ENCODE data around the gene PCDHA4. TPM values are rescaled to one million over a fixed set of nuclear protein-coding genes. Genes with fewer than 3 reads are reported as not detected.
"Not testable (repeated sequence)": the region's sequence is repeated elsewhere in the genome, so short reads cannot be mapped to it uniquely, and the experiment has no call there.

Gene PCDHA4
- total RNA-seq, 1 donor from 2014 or later = 1.2 TPM

DNA sequence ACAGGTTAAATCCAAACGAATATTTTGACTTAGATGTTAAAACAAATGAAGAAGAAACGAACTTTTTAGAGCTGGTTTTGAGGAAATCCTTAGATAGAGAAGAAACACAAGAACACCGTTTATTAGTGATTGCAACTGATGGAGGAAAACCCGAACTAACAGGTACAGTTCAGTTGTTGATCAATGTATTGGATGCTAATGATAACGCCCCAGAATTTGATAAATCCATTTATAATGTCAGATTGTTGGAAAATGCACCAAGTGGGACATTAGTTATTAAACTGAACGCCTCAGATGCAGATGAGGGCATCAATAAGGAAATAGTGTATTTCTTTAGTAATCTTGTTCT lies 15.4 kb downstream of the PCDHA4 start:
- no peak for DNase-seq (ENCODE audit: low read depth)
- no peak overlapping the region for H3K4me3 ChIP-seq (ENCODE audit: low read depth, low read length)
- no peaks in the 10 kb centered on the region for H3K36me3 ChIP-seq (ENCODE audit: control insufficient read depth, insufficient read depth, low read length)
- H3K27me3 ChIP-seq (ENCODE audit: control insufficient read depth, insufficient read depth, low read length) = no peaks in the 10 kb centered on the region
- TF ChIP-seq, protein P1, sequence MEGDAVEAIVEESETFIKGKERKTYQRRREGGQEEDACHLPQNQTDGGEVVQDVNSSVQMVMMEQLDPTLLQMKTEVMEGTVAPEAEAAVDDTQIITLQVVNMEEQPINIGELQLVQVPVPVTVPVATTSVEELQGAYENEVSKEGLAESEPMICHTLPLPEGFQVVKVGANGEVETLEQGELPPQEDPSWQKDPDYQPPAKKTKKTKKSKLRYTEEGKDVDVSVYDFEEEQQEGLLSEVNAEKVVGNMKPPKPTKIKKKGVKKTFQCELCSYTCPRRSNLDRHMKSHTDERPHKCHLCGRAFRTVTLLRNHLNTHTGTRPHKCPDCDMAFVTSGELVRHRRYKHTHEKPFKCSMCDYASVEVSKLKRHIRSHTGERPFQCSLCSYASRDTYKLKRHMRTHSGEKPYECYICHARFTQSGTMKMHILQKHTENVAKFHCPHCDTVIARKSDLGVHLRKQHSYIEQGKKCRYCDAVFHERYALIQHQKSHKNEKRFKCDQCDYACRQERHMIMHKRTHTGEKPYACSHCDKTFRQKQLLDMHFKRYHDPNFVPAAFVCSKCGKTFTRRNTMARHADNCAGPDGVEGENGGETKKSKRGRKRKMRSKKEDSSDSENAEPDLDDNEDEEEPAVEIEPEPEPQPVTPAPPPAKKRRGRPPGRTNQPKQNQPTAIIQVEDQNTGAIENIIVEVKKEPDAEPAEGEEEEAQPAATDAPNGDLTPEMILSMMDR (IDR thresholded peaks at IDR 0.05; ENCODE audit: insufficient read depth, low read length, poor library complexity, severe bottlenecking) = no peak

- not testable (repeated sequence) for DNase-seq (ENCODE audit: low read depth); H3K4me3 ChIP-seq (ENCODE audit: low read depth, low read length); H3K27me3 ChIP-seq (ENCODE audit: control insufficient read depth, insufficient read depth, low read length); H3K36me3 ChIP-seq (ENCODE audit: control insufficient read depth, insufficient read depth, low read length)
Observed at GRCh38 chr5:140822969-140823368, 16.1 kb downstream of the PCDHA4 start.

- DNase-seq (ENCODE audit: low read depth) = no peak
- TF ChIP-seq, protein P1 (IDR thresholded peaks at IDR 0.05; ENCODE audit: insufficient read depth, low read length, poor library complexity, severe bottlenecking) = no peak
- Histone ChIP-seq H3K36me3 (ENCODE audit: control insufficient read depth, insufficient read depth, low read length) (no peaks in the 10 kb centered on the region), H3K27me3 (ENCODE audit: control insufficient read depth, insufficient read depth, low read length) (no peaks in the 10 kb centered on the region), H3K4me3 (ENCODE audit: low read depth, low read length) (no peak overlapping the region)
Observed at GRCh38 chr5:140823475-140823874, 16.6 kb downstream of the PCDHA4 start.

DNA sequence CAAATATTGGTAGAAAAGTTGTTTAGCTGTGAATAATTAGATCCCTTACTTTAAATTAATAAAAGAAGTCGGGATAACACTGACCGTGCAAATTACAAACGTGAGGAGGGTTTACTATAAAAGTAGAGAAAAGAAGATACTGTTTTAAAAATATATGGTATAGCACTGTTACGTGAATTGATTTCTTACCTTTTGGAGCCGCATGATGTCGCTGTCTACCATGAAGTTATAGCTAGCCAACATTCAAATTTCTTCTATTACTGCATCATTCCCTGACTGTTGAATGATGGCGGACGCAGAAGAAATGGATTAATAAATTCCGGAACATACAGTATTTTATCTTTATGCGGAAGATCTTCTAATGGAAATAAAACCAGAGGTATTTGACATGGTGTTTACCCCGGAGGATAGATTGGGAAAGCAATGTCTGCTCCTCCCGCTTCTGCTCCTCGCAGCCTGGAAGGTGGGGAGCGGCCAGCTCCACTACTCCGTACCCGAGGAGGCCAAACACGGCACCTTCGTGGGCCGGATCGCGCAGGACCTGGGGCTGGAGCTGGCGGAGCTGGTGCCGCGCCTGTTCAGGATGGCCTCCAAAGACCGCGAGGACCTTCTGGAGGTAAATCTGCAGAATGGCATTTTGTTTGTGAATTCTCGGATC lies 21.0 kb downstream of the PCDHA4 start, which contains the start of gene PCDHA6:
TSS of gene PCDHA6 (plus strand) at position 257 of the 658 bp plus-strand sequence. CDS start at position 389, 132 bp downstream.
- Histone ChIP-seq H3K4me3 (ENCODE audit: low read depth, low read length) (no peak within 1 kb of the TSS), H3K36me3 (ENCODE audit: control insufficient read depth, insufficient read depth, low read length) (no peaks in the 10 kb centered on the region), H3K27me3 (ENCODE audit: control insufficient read depth, insufficient read depth, low read length) (no peaks in the 10 kb centered on the region)
- no peak for DNase-seq (ENCODE audit: low read depth)
- TF ChIP-seq, protein P1 (IDR thresholded peaks at IDR 0.05; ENCODE audit: insufficient read depth, low read length, poor library complexity, severe bottlenecking) = no peak

DNA sequence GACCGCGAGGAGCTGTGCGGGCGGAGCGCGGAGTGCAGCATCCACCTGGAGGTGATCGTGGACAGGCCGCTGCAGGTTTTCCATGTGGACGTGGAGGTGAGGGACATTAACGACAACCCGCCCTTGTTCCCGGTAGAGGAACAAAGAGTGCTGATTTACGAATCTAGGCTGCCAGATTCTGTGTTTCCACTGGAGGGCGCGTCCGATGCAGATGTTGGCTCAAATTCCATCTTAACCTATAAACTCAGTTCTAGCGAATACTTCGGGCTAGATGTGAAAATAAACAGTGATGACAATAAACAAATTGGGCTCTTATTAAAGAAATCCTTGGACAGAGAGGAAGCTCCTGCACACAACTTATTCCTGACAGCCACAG lies 21.5 kb downstream of the PCDHA4 start:
- H3K4me3 ChIP-seq (ENCODE audit: low read depth, low read length) = no peak overlapping the region
- no peak for DNase-seq (ENCODE audit: low read depth)
- H3K36me3 ChIP-seq (ENCODE audit: control insufficient read depth, insufficient read depth, low read length) = no peaks in the 10 kb centered on the region
- no peaks in the 10 kb centered on the region for H3K27me3 ChIP-seq (ENCODE audit: control insufficient read depth, insufficient read depth, low read length)
- TF ChIP-seq, protein P1 (IDR thresholded peaks at IDR 0.05; ENCODE audit: insufficient read depth, low read length, poor library complexity, severe bottlenecking) = no peak

DNA sequence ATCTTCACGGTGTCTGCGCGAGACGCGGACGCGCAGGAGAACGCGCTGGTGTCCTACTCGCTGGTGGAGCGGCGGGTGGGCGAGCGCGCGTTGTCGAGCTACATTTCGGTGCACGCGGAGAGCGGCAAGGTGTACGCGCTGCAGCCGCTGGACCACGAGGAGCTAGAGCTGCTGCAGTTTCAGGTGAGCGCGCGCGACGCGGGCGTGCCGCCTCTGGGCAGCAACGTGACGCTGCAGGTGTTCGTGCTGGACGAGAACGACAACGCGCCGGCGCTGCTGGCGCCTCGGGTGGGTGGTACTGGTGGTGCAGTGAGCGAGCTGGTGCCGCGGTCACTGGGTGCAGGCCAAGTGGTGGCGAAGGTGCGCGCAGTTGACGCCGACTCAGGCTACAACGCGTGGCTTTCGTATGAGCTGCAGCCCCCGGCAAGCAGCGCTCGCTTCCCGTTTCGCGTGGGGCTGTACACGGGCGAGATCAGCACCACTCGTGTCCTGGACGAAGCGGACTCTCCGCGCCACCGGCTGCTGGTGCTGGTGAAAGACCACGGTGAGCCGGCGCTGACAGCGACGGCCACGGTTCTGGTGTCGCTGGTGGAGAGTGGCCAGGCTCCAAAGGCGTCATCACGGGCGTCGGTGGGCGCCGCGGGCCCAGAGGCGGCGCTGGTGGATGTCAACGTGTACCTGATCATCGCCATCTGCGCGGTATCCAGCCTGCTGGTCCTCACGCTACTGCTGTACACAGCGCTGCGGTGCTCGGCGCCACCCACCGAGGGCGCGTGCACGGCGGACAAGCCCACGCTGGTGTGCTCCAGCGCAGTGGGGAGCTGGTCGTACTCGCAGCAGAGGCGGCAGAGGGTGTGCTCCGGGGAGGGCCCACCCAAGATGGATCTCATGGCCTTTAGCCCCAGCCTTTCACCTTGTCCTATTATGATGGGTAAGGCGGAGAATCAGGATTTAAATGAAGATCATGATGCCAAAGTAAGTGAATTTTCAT lies 22.9 kb downstream of the PCDHA4 start:
- not testable (repeated sequence) for H3K27me3 ChIP-seq (ENCODE audit: control insufficient read depth, insufficient read depth, low read length); H3K4me3 ChIP-seq (ENCODE audit: low read depth, low read length); DNase-seq (ENCODE audit: low read depth); H3K36me3 ChIP-seq (ENCODE audit: control insufficient read depth, insufficient read depth, low read length)

All from kidney epithelial cell (primary cell).